Measurements from ENCODE around the gene CA10. TPM values are rescaled to one million over a fixed set of nuclear protein-coding genes. Genes with fewer than 3 reads are reported as not detected.

Gene CA10
- total and polyA plus RNA-seq, 5 experiments from 2014 or later = not detected

DNA sequence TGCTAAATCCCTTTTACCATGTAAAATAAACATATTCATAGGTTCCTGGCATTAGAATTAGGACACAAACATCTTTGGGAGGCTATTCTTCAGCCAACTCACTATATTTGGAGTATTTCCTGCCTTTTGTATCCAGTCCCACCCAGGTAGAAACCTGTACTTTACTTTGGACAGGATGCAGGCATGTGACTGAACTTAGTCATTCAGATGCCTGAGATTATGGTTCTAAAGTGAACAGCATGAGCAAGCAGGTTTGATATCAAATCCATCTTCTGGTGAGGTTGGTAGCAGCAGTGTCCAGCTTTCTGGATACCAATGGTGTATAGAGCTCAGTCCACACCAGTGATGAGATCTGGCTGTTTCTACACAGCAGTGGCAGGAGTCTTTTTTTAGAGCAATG, 20.2 kb downstream of the CA10 start:
- POLR2A ChIA-PET = no interaction called here
- no peak for ATAC-seq

DNA sequence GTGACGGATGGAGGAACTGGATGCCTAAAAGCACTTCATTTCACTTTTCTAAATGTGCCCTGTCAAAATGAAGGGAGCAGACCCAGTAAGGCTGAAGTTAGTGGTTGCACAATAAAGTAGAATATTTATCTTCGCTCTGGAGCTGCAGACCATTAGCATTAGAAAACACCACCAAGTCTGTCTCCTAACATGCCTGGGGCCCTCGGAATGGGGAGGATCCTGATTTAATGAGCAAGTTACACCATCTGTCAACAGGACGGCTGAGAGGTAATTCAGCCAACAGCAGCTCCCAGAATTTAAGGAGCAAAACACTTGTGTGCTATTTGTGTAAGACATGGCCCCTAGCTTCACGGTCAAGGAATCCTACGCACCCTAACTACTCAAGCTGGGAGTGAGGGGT, 22.3 kb downstream of the CA10 start:
- peaks cover 0 to 2% (median 0%) of the 10 kb centered on the region in 9 donors for H3K9me3 Mint-ChIP-seq
- no peak overlapping the region for H3K4me3 Mint-ChIP-seq
- no peak for DNase-seq
- POLR2A ChIA-PET = no interaction called here
- H3K4me1 Mint-ChIP-seq = no peaks in the 10 kb centered on the region
- H3K27ac Mint-ChIP-seq = no peak overlapping the region
- no peak for ATAC-seq
- peaks cover 0 to 24% (median 7%) of the 10 kb centered on the region in 5 donors for H3K27me3 Mint-ChIP-seq
- H3K36me3 Mint-ChIP-seq = no peaks in the 10 kb centered on the region

More for the DNA sequence above, 20.2 kb downstream of the CA10 start:
- H3K4me3 Mint-ChIP-seq = no peak overlapping the region
- peaks cover 0 to 4% (median 0%) of the 10 kb centered on the region in 9 donors for H3K9me3 Mint-ChIP-seq
- H3K27me3 Mint-ChIP-seq = peaks cover 0 to 35% (median 7%) of the 10 kb centered on the region in 5 donors
- DNase-seq = no peak
- H3K27ac Mint-ChIP-seq = no peak overlapping the region
- H3K36me3 Mint-ChIP-seq = no peaks in the 10 kb centered on the region
- H3K4me1 Mint-ChIP-seq = no peaks in the 10 kb centered on the region

- no peak for DNase-seq
- Mint-ChIP-seq H3K36me3 (no peaks in the 10 kb centered on the region), H3K4me1 (no peaks in the 10 kb centered on the region), H3K27me3 (peaks cover 0 to 27% (median 7%) of the 10 kb centered on the region in 5 donors), H3K9me3 (peaks cover 0 to 13% (median under 1%) of the 10 kb centered on the region in 9 donors), H3K4me3 (no peak overlapping the region), H3K27ac (peak overlapping the region in 1 of 10 donors; percentile 19)
- POLR2A ChIA-PET = no interaction called here
- no peak for ATAC-seq
These were observed 23.9 kb downstream of the CA10 start for GRCh38 chr17:52134641-52135040.

DNA sequence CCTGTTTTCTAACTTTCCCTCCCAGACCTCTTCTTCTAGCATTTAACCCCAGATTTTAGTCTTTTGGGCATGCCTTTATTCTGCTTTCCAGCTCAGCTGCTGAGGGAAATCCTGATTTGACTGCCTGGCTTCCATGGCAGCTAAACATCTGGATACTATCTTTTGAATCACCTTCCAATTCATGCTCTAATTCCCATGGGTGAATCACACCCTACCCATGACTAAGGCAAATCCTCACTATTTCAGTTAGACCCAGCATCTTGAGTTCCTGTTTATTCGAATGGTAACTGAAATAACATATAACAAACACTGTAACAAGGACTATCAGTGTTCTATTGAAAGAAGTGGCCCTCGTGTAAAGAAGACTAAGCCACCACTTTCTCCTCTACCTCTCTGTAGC, 29.8 kb downstream of the CA10 start:
- H3K4me1 Mint-ChIP-seq = no peaks in the 10 kb centered on the region
- no peak for DNase-seq
- peaks cover 0 to 14% (median 3%) of the 10 kb centered on the region in 9 donors for H3K9me3 Mint-ChIP-seq
- no peak overlapping the region for H3K4me3 Mint-ChIP-seq
- ATAC-seq = no peak
- POLR2A ChIA-PET = no interaction called here
- H3K27me3 Mint-ChIP-seq = peaks cover 0 to 20% (median 10%) of the 10 kb centered on the region in 5 donors
- H3K36me3 Mint-ChIP-seq = no peaks in the 10 kb centered on the region
- no peak overlapping the region for H3K27ac Mint-ChIP-seq

- no peak for ATAC-seq
- H3K4me3 Mint-ChIP-seq = no peak overlapping the region
- no peak overlapping the region for H3K27ac Mint-ChIP-seq
- H3K4me1 Mint-ChIP-seq = no peaks in the 10 kb centered on the region
- H3K9me3 Mint-ChIP-seq = peaks cover 0 to 12% (median 2%) of the 10 kb centered on the region in 9 donors
- DNase-seq = no peak
- no peaks in the 10 kb centered on the region for H3K36me3 Mint-ChIP-seq
- peaks cover 2 to 20% (median 12%) of the 10 kb centered on the region in 5 donors for H3K27me3 Mint-ChIP-seq
- POLR2A ChIA-PET = no interaction called here
These were observed 33.5 kb downstream of the CA10 start for GRCh38 chr17:52124993-52125392.

GRCh38 chr17:52124561-52124960, 34.0 kb downstream of the CA10 start:
- Mint-ChIP-seq H3K27me3 (peaks cover 2 to 17% (median 10%) of the 10 kb centered on the region in 5 donors), H3K36me3 (no peaks in the 10 kb centered on the region), H3K9me3 (peaks cover 0 to 11% (median under 1%) of the 10 kb centered on the region in 9 donors), H3K4me3 (no peak overlapping the region), H3K4me1 (no peaks in the 10 kb centered on the region), H3K27ac (no peak overlapping the region)
- no peak for DNase-seq
- no peak for ATAC-seq
- POLR2A ChIA-PET = no interaction called here

- ATAC-seq (no peak), DNase-seq (no peak)
- peaks cover 0 to 16% (median 8%) of the 10 kb centered on the region in 9 donors for H3K9me3 Mint-ChIP-seq
- POLR2A ChIA-PET = no interaction called here
- H3K4me1 Mint-ChIP-seq = no peaks in the 10 kb centered on the region
- peaks cover 0 to 8% (median 3%) of the 10 kb centered on the region in 5 donors for H3K27me3 Mint-ChIP-seq
- H3K36me3 Mint-ChIP-seq = peaks cover 0 to 9% (median 0%) of the 10 kb centered on the region in 3 donors
- no peak overlapping the region for H3K27ac Mint-ChIP-seq
- H3K4me3 Mint-ChIP-seq = no peak overlapping the region
These were observed 38.0 kb downstream of the CA10 start for GRCh38 chr17:52120465-52120864.

DNA sequence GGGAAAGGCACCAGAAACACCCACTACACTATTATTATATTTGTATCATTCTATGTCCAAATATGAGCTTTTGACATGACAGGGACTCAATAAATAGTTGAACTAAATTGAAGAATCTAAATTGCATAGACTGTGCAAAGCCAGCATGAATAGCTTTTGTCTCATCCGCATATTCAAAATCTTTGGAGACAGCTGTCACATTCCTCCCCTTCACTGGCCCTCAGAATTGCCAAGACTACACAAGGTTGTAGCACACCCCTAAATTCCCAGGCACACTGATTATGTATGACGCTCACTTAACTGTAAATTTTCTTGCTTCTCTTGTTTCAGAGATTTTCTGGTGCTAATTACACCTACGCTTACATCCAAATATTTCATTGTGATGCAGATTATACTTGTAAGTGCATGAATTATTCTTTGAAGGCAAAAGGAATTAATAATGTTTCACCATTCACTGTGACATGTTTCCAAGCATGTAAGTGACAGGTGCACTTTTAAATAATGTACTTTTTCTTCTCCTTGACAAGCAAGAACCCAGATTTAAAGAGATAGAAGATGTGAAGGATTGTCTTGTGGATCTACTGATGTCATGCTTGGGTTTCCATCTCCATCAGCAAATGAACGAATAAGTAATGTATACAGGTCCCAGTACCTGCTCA, 47.5 kb downstream of the CA10 start:
- Mint-ChIP-seq H3K9me3 (peaks cover 0 to 7% (median 0%) of the 10 kb centered on the region in 9 donors), H3K4me1 (no peaks in the 10 kb centered on the region), H3K27ac (no peak overlapping the region), H3K36me3 (no peaks in the 10 kb centered on the region), H3K4me3 (no peak overlapping the region), H3K27me3 (peaks cover 2 to 25% (median 15%) of the 10 kb centered on the region in 5 donors)
- DNase-seq (no peak), ATAC-seq (no peak)
- POLR2A ChIA-PET = no interaction called here

DNA sequence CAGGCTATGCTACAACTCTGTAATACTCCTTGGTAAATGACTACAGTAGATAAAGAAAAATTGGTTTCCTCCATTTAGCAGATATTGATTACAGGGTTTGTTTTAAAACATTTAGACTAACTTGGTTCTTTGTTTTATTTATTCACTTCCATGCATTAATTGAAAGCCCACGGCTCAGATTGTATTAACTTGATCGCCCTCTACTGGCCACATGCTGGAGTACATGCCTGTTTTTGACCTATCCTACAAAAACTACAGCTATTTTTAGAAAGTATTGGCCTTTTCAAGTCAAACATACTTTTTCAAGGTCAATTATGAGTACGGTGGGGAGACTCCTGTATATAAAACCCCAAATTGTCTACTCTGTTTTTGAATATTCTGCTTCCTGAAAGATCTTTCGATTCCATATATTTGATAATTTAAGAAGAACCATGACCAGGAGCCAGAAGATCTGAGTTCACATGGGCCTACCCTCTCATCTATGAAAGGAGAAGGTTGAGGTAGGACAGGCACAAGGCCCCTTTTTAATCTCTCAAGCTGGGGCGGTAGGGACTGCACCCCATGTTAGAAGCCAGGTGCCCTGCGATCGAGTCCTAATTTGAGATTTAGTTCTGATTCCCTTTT, 51.8 kb downstream of the CA10 start:
- no peaks in the 10 kb centered on the region for H3K36me3 Mint-ChIP-seq
- no peak overlapping the region for H3K4me3 Mint-ChIP-seq
- peaks cover 2 to 25% (median 19%) of the 10 kb centered on the region in 5 donors for H3K27me3 Mint-ChIP-seq
- no peaks in the 10 kb centered on the region for H3K4me1 Mint-ChIP-seq
- ATAC-seq (no peak), DNase-seq (peak in 3 of 10 donors; percentile 3 to 23 (median 6))
- no peaks in the 10 kb centered on the region for H3K9me3 Mint-ChIP-seq
- no peak overlapping the region for H3K27ac Mint-ChIP-seq
- POLR2A ChIA-PET = no interaction called here

- Mint-ChIP-seq H3K4me1 (no peaks in the 10 kb centered on the region), H3K4me3 (no peak overlapping the region), H3K27ac (no peak overlapping the region), H3K27me3 (peaks cover 2 to 25% (median 18%) of the 10 kb centered on the region in 5 donors), H3K36me3 (no peaks in the 10 kb centered on the region), H3K9me3 (no peaks in the 10 kb centered on the region)
- POLR2A ChIA-PET = no interaction called here
- no peak for DNase-seq
- ATAC-seq = no peak
These were observed 52.4 kb downstream of the CA10 start for GRCh38 chr17:52106072-52106471.

- Mint-ChIP-seq H3K4me1 (no peaks in the 10 kb centered on the region), H3K27me3 (peaks cover 2 to 25% (median 15%) of the 10 kb centered on the region in 5 donors), H3K36me3 (no peaks in the 10 kb centered on the region), H3K9me3 (no peaks in the 10 kb centered on the region), H3K27ac (no peak overlapping the region), H3K4me3 (no peak overlapping the region)
- DNase-seq (no peak), ATAC-seq (no peak)
- POLR2A ChIA-PET = no interaction called here
These were observed 52.9 kb downstream of the CA10 start for GRCh38 chr17:52105591-52105990.

GRCh38 chr17:52096056-52096455, 62.5 kb downstream of the CA10 start:
- no peak overlapping the region for H3K4me3 Mint-ChIP-seq
- H3K36me3 Mint-ChIP-seq = no peaks in the 10 kb centered on the region
- H3K9me3 Mint-ChIP-seq = no peaks in the 10 kb centered on the region
- no peaks in the 10 kb centered on the region for H3K4me1 Mint-ChIP-seq
- ATAC-seq (no peak), DNase-seq (no peak)
- peaks cover 0 to 2% (median 0%) of the 10 kb centered on the region in 5 donors for H3K27me3 Mint-ChIP-seq
- POLR2A ChIA-PET = no interaction called here
- no peak overlapping the region for H3K27ac Mint-ChIP-seq

- peaks cover 0 to 10% (median 6%) of the 10 kb centered on the region in 5 donors for H3K27me3 Mint-ChIP-seq
- POLR2A ChIA-PET = no interaction called here
- H3K4me1 Mint-ChIP-seq = no peaks in the 10 kb centered on the region
- H3K9me3 Mint-ChIP-seq = peaks cover 0 to 10% (median 2%) of the 10 kb centered on the region in 9 donors
- ATAC-seq = no peak
- no peak overlapping the region for H3K27ac Mint-ChIP-seq
- DNase-seq = no peak
- no peak overlapping the region for H3K4me3 Mint-ChIP-seq
- no peaks in the 10 kb centered on the region for H3K36me3 Mint-ChIP-seq
These were observed 74.3 kb downstream of the CA10 start for GRCh38 chr17:52084176-52084575.

Measured in naive thymus-derived CD8-positive, alpha-beta T cell (primary cell).